ACHN (cell line): Measurements from ENCODE around the gene FAM83G.
A peak's percentile ranks its signal among the peaks of the same experiment; 100 is the strongest.
"Not testable (repeated sequence)": the region's sequence is repeated elsewhere in the genome, so short reads cannot be mapped to it uniquely, and the experiment has no call there.

Experiments used
- DNase-seq: peaks from one replicate; pipeline ENCODE4 v3.0.0-alpha.2; 2015
- in situ Hi-C: cut with HindIII; loops from 2 replicates; pipeline ENCODE4 v1.10.0; 2017; ENCODE audit warnings: low sequenced_read_pairs, low pct_ligation_motif_present, low pct_unique_long_range_greater_than_20kb

FAM83G gene

DNA sequence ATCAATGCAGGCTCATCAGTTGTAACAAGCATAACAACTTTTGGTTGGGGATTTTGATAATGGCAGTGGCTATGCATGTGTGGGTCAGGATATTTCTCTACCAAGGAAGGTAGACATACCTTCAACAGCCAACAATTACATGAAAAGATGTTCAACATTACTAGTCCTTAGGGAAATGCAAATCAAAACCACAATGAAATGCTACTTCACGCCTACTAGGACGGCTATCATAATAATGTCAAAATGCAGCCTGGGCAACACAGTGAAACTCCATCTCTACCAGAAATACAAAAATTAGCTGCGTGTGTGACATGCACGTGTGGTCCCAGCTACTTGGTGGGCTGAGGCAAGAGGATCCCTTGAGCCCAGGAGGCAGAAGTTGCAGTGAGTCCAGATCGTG is 59.9 kb downstream of the FAM83G start:
- DNase-seq: no peak
- in situ Hi-C loops: no loop called here

GRCh38 chr17:18938692-18939023 is 65.9 kb downstream of the FAM83G start:
- in situ Hi-C loops: no loop called here
- no peak for DNase-seq

GRCh38 chr17:18937981-18938691 is 66.4 kb downstream of the FAM83G start:
- no peak for DNase-seq
- in situ Hi-C loops: no loop called here

- no peak for DNase-seq
- in situ Hi-C loops: no loop called here
Observed at GRCh38 chr17:18933102-18934058, 71.2 kb downstream of the FAM83G start.

DNA sequence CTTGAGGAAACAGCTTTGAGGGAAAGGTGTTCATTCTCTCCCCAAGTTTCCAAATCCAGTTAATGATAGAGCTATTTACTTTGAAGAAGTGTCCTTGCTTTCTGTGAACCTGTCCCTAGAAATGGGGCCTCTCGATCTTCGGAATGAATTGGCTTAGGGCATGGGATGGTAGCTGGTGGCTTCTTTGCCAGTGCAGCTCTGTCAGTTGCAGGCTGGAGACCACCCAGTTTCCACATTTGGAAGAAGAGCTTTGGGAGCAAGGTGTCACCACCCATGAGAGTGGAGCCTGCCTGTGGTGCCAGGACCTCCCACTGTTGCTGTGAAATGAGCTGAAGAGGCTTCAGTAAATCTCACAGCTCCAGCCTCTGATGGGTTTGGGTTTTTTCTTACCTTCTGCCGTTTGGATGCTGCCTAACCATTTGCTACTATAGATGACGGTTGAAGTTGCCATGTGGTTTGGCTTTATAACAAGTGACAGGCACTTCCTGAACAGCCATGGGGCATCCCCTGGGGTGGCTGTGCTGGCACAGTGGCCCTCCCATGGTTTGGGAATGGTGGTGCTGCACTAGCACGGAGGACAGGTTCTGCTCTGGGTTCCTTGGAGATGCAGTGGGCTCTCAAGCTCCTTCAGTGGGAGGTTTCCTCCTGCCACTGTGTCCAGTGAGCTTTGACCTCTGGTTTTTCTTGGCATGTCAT is 72.1 kb downstream of the FAM83G start:
- no peak for DNase-seq
- in situ Hi-C loops: no loop called here

- DNase-seq: no peak
- in situ Hi-C loops: no loop called here
Observed at GRCh38 chr17:18928628-18929125, 75.9 kb downstream of the FAM83G start.

DNA sequence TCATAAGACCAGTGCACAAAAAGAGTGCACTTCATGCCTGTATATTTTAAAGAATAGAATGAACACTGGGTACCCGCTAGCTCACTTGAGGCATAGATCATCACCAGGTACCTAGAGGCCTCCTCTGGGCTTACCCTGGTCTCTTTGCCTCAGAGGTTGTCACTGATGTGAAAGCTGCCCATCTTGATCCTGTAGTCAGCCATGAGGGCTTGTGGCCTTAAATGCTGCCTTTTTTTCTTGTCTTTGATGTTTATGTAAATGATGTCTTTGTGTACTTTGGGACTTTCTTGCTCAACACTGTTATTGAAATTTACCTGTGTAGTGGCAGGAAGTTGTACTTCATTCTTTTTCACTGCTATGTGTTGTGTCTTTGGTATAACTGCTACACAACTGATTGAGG is 79.4 kb downstream of the FAM83G start:
- in situ Hi-C loops: no loop called here
- DNase-seq: no peak

DNA sequence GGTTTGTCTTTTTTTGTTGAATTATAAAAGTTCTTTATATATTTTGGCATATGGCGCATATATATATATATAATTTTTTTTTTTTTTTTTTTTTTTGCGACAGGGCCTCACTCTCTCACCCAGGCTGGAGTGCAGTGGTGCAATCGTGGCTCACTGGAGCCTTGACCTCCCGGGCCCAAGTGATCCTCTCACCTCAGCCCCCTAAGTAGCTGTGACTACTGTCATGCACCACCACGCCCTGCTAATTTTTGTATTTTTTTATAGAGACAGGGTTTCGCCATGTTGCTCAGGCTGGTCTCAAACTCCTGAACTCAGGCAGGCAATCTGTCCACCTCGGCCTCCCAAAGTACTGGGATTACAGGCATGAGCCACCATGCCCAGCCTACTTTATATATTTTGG is 82.0 kb downstream of the FAM83G start:
- DNase-seq, in situ Hi-C loops: not testable (repeated sequence)

DNA sequence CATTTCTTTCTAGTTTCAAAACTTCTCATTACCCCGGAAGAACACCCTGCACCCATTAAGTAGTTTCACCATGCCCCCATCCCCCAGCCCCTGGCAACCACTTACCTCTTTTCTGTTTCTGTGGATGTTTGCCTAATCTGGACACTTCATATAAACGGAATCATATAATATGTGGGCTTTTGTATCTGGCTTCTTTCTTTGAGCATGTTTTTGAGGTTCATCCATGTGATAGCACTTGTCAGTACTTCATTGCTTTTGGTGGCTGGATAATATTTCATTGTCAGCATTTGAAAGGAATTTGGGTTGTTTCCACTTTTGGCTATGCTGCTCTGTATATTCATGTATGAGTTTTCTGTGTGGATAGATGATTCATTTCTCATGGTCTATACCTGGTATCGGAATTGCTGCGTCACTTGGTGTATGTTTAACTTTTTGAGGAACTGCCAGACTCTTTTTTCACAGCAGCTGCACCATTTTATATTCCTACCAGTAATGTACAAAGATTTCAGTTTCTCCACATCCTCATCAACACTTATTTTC is 82.6 kb downstream of the FAM83G start:
- in situ Hi-C loops: no loop called here
- peak; percentile 83 for DNase-seq

DNA sequence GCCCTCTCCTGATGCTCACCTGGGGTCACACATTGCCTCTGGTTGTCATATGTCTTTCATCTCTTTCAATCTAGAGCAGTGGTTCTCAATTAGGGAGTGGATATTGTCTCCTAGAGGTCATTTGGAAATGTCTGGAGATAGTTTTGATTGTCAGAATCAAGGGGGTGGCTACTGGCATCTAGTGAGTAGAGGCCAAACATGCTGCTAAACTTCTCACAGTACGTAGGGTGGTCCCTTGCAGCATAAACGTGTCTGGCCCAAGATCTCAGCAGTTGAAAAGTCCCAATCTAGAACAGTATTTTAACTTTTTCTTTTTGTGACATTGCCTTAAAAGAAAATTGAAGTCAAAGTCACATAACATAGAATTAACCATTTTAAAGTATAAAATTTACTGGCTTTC is 83.1 kb downstream of the FAM83G start:
- in situ Hi-C loops: no loop called here
- no peak for DNase-seq

DNA sequence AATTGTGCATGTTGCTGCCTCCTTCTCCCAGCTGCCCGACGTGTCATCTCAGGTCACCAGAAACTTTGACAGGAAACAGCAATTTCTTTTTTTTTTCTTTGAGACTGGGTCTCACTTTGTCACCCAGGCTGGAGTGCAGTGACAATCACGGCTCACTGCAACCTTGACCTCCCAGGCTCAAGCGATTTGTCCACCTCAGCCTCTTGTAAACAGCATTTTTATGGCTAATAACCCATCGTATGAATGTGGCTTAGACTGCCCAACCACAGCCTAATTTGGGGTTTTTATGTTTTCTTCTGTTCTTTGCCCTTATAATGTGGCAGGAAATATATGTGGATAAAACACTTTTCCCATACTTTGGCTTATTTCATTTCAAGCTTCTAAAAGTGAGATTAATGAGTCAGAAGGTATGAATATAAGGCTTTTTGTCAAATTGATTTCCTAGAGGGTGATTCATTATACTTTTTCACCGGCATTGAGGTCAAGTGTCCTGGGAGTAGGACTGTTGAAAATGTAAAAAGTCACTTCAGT is 83.6 kb downstream of the FAM83G start:
- DNase-seq: peak; percentile 13
- in situ Hi-C loops: no loop called here

DNA sequence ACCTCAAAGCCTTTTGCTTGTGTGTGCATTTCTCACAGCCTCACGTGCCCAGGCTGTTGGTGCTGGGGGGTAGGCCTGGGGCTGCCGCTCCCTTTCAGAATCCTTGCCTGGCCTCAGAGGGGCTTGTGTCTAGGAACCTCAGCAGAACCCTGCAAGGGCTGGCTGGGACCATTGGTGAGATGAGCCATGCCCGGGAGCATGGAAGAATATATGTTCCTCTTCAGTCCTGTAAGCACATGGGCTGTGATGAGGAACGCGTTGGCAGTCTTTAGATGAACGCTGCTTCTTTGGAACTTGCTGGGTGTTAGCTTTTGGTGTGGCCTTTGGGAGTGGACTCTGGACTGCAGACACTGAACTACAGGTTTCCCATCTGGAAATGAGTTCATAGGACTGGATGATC is 84.6 kb downstream of the FAM83G start:
- in situ Hi-C loops: no loop called here
- no peak for DNase-seq
